Vagina (tissue), 2 donors: ENCODE measurements around the gene NTRK3.

Source experiments
- POLR2A ChIP-seq, 2 donors: fragments of 450-650 bp; IDR thresholded peaks; one replicate each; pipeline ENCODE4 v1.6.1; 2017; ENCODE audit warnings: antibody characterized with exemption in 2 of 2, mild to moderate bottlenecking in 2 of 2, moderate library complexity in 2 of 2
- POLR2AphosphoS5 ChIP-seq, 2 donors: sonication (generic); formaldehyde crosslinking; IDR thresholded peaks; one replicate each; pipeline ENCODE4 v1.9.0; 2017; ENCODE audit warnings: antibody characterized with exemption in 2 of 2, mild to moderate bottlenecking in 2 of 2, low read depth in 1 of 2; ENCODE audit not compliant: insufficient read depth in 1 of 2
- TF ChIP-seq, protein P1 (sequence below), 3 experiments: fragments of 450-650 bp in 2 of 3; fragments of 200-600 bp in 1 of 3; sonication (generic) in 1 of 3; IDR thresholded peaks; one replicate each; pipeline ENCODE4 v1.5.1; 2017 to 2019; ENCODE audit warnings: antibody characterized with exemption in 3 of 3, mild to moderate bottlenecking in 2 of 3, moderate library complexity in 2 of 3

DNA sequence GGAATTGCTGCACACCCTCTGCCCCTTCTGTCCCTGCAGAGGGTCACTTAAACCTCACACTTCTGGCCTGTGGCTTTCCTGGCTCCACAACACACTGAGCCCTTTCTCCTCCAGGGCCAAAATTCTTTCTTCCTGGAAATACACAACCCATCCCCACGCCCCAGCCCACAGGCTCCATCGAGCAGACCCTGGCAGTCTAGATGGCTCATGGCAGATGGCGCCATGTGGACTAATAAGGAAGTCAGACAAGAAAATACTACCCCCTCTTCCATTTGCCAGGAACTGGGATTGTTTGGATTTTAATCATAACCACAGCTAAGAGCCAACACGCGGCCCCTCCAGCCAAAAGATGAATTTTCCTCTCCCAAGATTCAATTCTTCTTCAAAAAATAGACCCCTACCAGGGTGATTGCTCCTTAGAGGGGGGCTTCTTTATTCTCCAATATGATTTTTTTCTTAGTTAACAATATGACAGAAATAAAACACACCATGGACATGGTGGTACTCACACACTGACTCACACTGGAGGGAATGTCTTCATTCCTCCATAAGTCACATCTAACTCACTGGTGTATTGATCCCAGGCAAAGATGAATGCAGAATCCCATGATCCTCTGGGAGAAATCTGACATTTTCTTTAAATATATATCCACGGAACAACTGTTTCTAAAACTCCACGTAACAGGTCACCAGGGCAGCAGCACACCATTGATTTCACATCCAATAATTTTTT, 111.5 kb downstream of the NTRK3 start:
- TF ChIP-seq, protein P1, sequence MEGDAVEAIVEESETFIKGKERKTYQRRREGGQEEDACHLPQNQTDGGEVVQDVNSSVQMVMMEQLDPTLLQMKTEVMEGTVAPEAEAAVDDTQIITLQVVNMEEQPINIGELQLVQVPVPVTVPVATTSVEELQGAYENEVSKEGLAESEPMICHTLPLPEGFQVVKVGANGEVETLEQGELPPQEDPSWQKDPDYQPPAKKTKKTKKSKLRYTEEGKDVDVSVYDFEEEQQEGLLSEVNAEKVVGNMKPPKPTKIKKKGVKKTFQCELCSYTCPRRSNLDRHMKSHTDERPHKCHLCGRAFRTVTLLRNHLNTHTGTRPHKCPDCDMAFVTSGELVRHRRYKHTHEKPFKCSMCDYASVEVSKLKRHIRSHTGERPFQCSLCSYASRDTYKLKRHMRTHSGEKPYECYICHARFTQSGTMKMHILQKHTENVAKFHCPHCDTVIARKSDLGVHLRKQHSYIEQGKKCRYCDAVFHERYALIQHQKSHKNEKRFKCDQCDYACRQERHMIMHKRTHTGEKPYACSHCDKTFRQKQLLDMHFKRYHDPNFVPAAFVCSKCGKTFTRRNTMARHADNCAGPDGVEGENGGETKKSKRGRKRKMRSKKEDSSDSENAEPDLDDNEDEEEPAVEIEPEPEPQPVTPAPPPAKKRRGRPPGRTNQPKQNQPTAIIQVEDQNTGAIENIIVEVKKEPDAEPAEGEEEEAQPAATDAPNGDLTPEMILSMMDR (IDR thresholded peaks at IDR 0.05), result no peak
- no peak for TF ChIP-seq POLR2A (IDR thresholded peaks at IDR 0.05)
- no peak for TF ChIP-seq POLR2AphosphoS5 (IDR thresholded peaks at IDR 0.05; ENCODE audit: insufficient read depth in 1 of 2, low read depth in 1 of 2)
